Stimulated activated CD4-positive, alpha-beta T cell treated with anti-CD3 and anti-CD28 coated beads, Interleukin-15, amount 100 ng/mL, for 24 hours (primary cell): ENCODE results near the gene FHIP2A.
A peak's percentile ranks its signal among the peaks of the same experiment; 100 is the strongest.
"Not testable (repeated sequence)": the region's sequence is repeated elsewhere in the genome, so short reads cannot be mapped to it uniquely, and the experiment has no call there.

Experiments
- DNase-seq: peaks from one replicate; pipeline ENCODE4 v3.0.0-alpha.2; 2020

The FHIP2A gene

DNA sequence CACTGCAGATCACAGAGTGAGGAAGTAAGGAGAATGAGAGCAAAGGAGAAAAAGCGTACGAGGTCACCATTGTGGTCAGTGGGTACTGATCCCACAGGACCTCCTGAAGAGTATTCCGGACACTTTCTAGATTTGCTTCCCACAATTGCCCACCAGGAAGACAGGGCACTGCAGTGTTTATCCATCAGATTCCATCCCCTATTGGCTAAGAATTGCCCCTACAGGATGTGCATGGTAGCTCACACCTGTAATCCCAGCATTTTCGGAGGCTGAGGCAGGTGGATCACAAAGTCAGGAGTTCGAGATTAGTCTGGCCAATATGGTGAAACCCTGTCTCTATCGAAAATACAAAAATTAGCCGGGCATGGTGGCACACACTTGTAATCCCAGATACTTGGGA, 5.3 kb upstream of the FHIP2A start:
- no peak for DNase-seq

DNA sequence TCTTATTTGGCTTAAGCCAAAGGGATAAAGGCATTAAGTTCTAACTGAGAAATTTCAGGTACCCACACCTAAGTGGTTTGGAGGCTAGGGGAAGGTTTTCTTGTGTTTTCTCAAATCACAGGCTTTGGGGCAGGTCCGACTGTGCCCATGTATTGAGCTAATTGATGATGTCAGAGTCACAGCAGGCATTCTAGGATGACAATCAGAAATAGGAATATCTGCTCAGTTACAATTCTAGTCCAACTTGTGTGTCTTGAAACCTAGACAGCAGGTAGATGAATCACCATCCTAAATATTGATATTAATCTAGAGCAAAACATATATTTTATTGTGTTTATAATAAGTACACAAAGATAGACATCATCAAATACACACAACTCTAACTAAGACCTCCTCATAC, 2.3 kb upstream of the FHIP2A start:
- DNase-seq, result no peak

DNA sequence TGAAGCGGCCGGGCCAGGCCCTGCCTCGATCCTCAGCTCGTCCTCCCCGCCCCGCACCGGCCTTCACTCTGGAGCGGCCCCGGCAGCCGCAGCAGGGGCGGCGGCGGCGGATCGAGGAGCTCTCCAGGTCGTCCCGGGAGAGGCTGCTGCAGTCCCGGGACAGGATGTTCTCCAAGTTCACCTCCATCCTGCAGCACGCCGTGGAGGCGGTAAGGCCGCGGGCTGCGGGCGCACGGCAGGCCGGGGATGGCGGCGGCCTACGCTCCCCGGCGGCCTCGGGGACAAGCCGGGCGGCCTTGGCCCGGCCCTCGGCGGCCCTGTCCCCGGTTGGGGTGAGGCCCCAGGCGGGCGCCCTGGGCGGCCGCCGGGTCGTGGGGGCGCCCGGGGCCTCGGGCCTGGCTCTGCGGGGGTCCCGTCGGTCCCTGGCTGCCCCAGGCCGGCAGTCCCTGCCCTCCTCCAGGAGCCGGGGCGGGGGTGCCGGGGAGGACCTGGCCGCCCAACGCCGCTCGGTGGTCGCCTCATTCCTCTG, 399 bp downstream of the FHIP2A start:
- no peak for DNase-seq

DNA sequence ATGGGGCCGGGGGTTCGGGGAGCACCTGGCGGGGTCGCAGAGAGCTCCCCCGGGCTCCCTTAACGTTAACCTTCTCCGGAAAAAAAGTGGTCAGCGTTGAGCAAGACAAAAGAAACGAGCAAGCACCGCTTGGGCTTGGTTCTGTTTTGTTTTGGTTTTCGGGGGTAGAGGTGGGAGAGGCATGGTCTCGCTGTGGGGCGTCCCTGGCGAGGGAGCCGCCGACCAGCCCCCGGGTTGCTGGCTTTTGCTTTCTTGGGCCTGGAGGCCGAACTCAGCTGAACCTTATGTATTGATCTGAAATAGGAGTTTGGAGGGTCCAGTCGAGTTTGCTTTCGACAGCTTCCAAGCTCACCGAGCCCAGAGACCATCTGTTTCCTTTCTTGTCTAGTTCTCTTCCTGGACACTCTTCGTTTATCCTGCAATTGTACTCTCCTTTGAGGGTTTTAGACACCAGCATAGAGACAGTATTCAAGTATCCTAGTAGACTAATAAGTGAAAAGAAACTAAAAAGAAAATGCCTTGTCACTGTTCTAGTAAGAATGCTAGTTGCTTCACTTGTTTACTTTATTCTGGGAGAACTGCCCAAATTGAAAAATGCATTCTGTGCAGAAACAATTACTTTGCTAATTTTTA, 980 bp downstream of the FHIP2A start:
- DNase-seq, result peak; percentile 39

DNA sequence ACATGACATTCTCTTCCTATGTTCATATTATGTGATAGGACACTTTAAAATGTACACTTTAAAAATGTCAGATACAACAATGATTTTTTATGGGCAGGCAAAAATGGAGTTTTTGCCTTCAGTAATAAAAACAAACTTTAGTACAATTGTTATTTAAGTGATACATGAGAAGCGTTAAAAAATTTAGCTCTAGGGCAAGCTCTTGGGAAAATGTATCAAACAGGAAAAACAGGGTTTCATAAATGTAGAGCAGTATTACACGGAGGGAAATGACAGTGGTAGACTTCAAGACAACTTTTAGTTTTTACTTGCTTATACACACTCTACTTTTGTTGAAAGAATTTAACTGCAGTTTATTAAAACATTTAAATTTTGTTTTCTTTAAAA, 1.5 kb downstream of the FHIP2A start:
- no peak for DNase-seq

DNA sequence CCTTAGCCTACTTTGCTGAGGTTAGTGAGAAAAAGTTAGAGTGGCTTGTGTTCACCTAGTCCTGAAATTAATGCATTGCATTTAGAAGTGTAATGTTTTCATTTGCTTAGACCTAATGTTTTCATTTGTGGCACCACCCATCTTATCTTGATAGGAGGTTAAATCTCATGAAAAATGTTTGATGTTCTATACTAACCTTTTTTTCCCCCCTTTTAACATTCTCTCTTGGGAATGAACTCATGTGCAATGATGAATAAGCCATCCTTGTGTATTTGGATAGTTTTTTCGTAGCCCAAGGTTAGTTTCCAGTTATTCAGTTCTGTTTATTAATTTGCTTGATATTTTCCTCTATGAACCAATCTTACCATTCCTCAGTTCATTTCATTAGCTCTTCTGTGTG, 2.8 kb downstream of the FHIP2A start:
- no peak for DNase-seq

DNA sequence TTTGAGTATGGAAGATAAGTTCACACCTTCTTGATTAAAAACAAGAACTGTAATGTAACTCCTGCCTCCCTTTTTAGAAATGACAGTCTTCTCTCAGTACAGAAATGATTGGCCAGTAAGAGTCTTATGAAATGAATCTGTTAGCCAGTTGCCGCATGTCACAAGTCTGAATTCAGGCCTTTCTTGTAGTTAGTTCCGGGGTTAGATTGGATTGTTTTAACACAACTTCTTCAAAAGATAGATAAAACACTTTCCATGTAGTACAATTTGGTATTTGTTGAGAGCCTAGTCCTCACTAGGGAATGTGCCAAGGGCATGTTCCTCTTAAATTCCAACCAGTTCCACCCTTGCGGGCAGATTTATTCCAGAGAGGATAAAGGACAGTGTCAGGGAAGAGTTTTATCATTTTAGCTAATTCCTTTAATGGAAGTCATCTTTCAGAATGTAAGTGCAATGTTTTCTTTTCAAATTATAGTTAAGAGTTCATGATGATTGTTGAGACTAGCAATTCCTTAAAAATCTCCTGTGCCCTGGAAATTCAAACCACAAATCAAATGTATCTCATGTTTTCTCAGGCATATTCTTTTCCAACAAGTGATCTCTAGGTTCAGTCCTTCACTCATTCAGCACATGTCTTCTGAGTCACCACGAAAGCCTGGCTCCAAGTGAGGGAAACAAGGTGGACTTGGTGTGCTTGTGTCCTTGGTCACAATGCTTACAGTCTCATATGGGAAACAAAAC, 4.1 kb downstream of the FHIP2A start:
- peak; percentile 19 for DNase-seq

DNA sequence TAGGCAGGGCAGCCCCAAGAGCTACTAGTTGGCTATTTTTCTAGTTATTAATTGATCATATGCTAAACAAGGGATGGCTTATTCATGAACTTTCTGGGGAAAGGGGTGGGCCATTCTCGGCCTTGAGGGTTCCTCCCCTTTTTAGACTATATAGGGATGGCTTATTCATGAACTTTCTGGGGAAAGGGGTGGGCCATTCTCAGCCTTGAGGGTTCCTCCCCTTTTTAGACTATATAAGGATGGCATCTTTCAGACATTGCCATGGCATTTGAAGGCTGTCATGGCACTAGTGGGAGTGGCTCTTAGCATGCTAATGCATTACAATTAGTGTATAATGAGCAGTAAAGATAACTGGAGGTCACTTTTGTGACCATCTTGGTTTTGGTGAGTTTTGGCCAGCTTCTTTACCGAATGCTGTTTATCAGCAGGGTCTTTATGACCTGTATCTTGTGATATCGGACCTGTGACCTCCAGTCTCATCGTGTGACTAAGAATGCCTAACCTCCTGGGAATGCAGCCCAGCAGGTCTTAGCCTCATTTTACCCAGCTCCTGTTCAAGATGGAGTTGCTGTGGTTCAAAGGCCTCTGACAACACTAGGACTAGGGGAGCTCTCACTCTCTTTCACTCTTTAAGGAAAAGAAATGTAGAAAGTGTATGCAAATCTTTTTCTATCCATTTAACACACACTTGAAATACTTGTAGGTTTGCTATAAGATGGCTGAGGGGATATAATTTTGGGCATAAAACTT, 7.8 kb downstream of the FHIP2A start:
- DNase-seq, result no peak

DNA sequence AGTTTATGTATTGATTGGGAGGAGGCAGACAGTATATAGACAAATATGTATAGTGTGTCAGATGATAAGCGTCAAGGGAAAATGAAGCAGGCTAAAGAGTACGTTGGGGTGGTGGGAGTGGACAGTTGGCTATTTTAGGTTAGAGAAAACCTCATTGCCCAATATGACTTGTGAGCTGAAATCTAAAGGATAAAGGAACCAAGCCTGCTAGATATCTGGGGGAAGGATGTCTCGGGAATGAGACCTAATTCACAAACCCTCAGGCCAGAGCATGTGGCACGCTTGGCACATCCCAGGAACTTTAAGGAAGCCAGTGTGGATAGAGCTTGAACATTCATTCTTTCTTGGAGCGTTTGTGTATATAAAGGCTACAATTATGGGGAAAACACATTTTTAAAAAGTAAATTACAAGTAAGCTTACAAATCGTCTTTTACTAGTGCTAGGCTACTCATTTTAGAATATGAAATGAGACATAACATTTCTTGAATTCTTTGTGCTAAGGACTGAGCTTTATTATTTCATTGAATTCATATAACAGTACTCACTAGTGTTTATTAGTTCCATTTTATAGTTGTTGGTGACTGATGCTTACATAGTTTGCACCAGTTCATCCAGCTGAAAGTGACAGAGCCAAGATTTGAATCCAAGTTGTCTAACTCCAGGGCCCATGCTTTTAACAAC, 9.7 kb downstream of the FHIP2A start:
- DNase-seq, result no peak

DNA sequence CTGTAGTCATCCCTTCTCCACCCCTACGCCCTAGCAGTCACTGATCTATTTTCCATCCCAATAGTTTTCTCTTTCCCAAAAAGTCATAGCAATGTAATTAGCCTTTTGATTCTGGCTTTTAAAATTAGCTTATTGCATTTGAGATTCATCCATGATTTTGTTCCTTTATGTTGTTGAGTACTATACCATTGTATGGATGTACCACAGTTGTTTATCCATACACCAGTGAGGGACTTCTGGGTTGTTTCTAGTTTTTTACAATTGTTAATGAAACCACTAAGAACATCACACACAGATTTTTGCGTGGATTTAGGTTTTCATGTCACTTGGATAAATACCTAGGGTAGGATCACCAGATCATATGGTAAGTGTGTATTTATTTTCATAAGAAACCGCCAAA, 16.1 kb downstream of the FHIP2A start:
- DNase-seq, result no peak

DNA sequence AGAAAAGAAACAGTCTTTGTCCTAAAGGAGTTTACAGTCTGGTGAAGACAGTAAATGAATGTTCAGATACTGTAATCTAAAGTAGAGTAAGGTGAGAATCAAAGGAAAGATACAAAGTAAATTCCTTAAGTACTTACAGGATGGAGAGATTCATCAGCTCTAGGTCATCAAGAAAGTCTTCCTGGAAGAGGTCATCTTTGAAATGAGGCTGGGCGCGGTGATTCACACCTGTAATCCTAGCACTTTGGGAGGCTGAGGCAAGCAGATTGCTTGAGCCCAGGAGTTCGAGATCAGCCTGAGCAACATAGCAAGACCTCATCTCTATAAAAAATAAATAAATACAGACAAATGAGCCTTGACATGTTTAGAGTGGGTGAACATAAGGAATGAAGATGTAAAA, 18.3 kb downstream of the FHIP2A start:
- DNase-seq, result no peak

DNA sequence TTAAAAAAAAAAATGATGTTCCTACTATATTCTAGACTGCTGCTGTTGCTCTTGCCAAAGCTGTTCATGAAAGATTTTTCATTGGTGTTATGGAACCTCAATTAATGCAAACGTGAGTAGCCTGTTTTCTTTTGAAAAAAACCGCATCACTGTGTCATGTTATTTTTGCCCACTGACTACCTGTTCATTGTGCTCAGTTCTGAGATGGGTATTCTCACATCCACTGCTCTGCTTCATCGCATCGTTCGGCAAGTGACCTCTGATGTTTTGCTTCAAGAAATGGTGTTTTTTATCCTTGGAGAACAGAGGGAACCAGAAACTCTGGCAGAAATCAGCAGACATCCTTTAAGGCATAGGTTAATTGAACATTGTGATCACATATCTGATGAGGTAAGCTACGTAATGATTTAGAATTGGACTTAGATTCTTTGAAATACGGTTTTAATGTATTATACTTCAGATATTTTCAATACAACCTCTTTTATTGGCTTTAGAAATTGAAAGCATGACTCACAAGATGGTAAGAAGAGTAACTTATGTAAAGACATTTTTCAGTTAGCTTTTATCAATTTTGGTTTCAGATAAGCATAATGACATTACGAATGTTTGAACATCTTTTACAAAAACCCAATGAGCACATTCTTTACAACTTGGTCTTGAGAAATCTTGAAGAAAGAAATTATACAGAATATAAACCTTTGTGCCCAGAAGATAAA, 24.6 kb downstream of the FHIP2A start:
- no peak for DNase-seq

DNA sequence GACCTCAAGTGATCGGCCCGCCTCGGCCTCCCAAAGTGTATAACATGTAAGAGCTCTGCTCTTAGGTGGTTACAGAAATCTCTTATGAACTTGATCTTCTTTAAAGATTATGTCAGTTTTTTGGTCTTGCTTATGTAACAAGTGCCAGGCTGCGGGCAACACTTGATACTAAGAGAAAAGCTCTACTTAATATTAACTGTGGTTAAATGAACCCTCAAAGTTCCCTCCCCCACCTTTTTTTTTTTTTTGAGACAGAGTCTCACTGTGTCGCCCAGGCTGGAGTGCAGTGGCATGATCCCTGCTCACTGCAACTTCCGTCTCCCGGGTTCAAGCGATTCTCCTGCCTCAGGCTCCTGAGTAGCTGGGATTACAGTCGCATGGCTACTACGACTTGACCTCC, 25.9 kb downstream of the FHIP2A start:
- DNase-seq, result not testable (repeated sequence)

DNA sequence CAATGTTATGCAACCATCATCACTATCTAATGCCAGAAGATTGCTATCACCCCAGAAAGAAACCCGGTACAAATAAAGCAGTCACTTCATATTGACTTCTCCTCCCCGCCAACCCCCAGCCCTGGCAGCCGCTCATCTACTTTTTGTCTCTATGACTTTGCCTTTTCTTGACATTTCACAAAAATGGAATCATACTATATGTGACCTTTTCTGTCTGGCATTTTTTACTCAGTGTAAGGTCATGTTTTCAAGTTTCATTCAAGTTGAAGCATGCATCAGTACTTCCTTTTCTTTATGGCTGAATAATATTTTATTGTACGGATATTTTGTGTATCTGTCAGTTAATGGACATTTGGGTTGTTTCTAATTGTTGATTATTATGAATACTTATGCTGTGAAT, 28.1 kb downstream of the FHIP2A start:
- DNase-seq, result no peak

DNA sequence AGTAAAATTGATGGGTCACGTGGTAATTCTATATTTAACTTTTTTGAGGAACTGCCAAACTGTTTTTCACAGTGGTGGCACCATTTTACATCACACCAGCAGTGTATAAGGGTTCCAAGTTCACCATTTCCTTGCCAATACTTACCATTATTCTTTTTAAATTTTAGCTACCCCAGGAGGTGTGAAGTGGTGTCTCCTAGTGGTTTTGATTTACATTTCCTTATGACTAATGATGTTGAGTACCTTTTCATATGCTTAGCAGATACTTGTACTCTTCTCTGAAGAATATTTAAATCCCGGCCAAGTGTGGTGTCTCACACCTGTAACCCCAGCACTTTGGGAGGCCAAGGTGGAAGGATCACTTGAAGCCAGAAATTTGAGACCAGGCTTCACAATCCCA, 28.5 kb downstream of the FHIP2A start:
- no peak for DNase-seq

DNA sequence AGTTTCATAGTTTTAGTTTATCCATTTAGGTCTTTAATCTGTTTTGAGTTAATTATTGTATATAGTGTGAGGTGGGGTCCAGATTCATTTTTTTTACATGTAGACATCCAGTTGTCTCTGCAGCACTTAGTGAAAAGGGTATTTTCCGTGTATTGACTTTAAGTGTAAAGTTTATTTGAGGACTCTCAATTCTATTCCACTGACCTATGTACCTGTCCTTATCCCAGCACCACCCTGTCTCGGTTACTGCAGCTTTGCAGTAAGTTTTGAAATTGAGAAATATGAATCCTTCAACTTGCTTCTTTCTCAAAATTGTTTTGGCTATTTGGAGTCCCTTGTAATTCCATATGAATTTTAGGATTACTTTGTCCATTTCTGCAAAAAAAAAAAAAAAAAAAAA, 29.8 kb downstream of the FHIP2A start:
- no peak for DNase-seq

DNA sequence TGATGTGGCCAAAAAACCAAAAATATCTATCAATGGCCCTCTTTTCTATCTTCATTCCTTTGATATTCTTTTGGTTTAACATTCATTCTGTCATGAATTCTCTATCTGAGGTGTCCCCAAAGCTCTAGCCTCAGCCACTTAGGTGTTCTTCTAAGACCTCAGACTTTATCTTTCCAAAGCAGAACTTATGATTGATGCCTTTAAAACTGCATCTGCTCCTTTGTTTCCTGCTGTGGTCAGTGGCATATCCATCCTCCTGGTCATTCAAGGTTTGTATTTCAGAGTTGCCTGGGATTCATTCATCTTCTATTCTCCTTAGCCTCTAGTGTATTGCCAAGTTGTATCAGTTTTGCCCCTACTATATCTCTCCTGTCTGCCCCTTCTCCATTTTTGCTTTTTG, 30.6 kb downstream of the FHIP2A start:
- no peak for DNase-seq

DNA sequence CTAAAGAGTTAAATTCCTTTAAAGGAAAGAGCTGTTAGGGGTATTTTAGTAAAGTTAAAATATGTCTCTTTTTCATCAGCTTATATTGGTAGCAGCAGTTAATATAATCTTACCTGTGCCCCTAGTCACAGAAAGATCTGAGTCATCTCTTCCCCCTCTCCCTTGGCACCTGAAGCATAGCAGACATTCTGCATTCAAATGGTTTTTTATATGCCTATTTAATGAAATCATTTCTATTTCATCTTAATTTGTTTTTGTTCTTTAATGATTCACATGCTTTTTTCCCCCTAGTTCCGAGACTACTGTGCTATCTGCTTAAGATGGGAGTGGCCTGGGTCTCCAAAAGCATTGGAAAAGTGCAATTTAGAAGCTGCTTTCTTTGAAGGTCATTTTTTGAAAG, 33.3 kb downstream of the FHIP2A start:
- DNase-seq, result no peak

DNA sequence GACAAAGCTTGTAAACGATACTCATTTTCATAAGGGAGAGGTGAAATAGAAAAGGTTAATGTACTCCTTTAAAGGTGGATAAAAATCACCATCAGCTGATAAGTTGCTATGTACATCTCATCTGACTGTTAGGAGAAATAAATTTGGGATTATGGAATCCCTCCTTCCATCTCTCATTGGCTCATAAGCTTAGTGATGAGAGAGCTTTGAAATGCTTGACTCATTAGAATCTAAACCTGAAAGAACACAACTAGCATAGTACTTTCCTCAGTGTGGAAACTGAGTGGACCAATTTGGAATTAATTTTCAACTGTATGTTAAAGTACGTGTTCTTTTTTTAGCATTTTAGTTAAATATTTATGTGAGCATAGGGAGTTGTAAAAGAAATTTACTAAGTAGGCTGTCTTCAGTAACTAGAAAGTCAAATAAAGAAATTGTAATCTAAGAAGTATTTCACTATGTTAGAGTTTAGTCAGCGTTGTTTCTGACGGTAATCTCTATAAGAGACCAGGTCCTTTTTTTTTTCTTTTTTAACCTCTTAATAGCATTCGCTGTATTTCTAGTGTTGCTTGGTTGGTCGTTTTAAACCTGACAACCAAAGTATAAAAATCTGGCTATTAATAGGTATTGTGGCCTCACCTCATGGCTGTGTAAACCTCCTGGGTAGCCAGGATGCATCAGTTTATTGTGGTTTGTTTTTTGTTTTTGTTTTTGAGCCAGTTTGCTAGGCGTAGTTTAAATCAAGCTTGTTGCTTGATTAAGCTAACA, 34.4 kb downstream of the FHIP2A start:
- DNase-seq, result no peak

DNA sequence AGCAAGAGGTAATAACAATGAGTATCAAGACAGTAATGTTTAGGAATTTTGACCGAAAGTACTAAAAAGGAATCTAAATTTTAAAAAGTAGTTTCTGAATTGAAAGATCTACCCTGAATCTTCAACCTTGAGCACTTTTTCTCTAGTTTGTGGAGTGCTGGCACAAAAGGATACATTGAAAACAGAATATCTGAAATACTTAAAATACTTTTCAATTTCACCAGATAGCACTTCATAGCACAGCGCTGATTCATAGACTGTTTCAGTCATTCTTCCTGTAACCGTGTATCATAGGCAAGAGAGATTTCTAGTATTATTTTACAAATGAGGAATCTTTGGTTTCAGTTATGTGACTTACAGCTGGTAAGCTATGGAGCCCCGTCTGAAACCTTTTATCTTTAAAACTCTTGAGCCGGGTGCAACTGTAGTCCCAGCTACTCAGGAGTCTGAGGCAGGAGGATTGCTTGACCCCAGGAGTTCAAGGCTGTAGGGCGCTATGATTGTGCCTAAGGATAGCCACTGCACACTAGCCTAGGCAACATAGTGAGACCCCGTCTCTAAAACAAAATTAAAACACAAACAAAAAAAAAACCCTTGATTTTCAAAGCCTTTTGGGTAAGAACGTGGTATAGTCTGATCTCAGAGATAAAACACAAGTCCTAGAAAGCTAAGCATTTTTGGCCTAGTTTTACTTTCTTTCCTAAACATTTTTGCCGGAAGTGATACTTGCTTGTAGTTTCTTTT, 35.1 kb downstream of the FHIP2A start:
- no peak for DNase-seq

DNA sequence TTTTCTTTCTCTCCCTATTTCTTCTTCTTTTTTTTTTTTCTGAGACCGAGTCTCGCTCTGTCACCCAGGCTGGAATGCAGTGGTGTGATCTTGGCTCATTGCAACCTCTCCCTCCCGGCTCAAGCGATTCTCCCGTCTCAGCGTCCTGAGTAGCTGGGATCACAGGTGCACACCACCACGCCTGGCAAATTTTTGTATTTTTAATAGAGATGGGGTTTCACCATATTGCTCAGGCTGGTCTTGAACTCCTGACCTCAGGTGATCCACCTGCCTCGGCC, 35.6 kb downstream of the FHIP2A start:
- DNase-seq, result not testable (repeated sequence)
